ENCODE data around the gene NMD3. TPM values are rescaled to one million over a fixed set of nuclear protein-coding genes. Genes with fewer than 3 reads are reported as not detected.

The NMD3 gene
- total RNA-seq, 1 donor from 2014 or later = 46.6 TPM

- peaks cover 7% of the 10 kb centered on the region for H3K9me3 Mint-ChIP-seq (ENCODE audit: low read depth)
- H3K27me3 Mint-ChIP-seq = no peaks in the 10 kb centered on the region
- peak overlapping the region; percentile 42 for H3K4me3 Mint-ChIP-seq (ENCODE audit: low read depth)
- H3K36me3 Mint-ChIP-seq (ENCODE audit: insufficient read depth) = peaks cover 6% of the 10 kb centered on the region
- H3K4me1 Mint-ChIP-seq (ENCODE audit: low read depth) = peaks cover 20% of the 10 kb centered on the region
- H3K27ac Mint-ChIP-seq = no peak overlapping the region
- no peak for TF ChIP-seq CTCF (IDR thresholded peaks at IDR 0.05; ENCODE audit: unreplicated experiment)
- DNase-seq (ENCODE audit: low spot score, unreplicated experiment) = no peak
Measured at GRCh38 chr3:161219495-161219894, 1.6 kb upstream of the NMD3 start.

- H3K27me3 Mint-ChIP-seq = no peaks in the 10 kb centered on the region
- H3K27ac Mint-ChIP-seq = peak overlapping the region; percentile 95
- H3K4me1 Mint-ChIP-seq (ENCODE audit: low read depth) = peaks cover 22% of the 10 kb centered on the region
- H3K9me3 Mint-ChIP-seq (ENCODE audit: low read depth) = peaks cover 7% of the 10 kb centered on the region
- peak overlapping the region; percentile 93 for H3K4me3 Mint-ChIP-seq (ENCODE audit: low read depth)
- H3K36me3 Mint-ChIP-seq (ENCODE audit: insufficient read depth) = peaks cover 10% of the 10 kb centered on the region
- DNase-seq (ENCODE audit: low spot score, unreplicated experiment) = no peak
- TF ChIP-seq CTCF (IDR thresholded peaks at IDR 0.05; ENCODE audit: unreplicated experiment) = no peak
Measured at GRCh38 chr3:161221806-161222600, 892 bp downstream of the NMD3 start.

GRCh38 chr3:161222662-161223061 lies 1.6 kb downstream of the NMD3 start:
- no peak for DNase-seq (ENCODE audit: low spot score, unreplicated experiment)
- Mint-ChIP-seq H3K4me3 (ENCODE audit: low read depth) (peak overlapping the region; percentile 93), H3K4me1 (ENCODE audit: low read depth) (peaks cover 22% of the 10 kb centered on the region), H3K9me3 (ENCODE audit: low read depth) (peaks cover 7% of the 10 kb centered on the region), H3K36me3 (ENCODE audit: insufficient read depth) (peaks cover 11% of the 10 kb centered on the region), H3K27ac (no peak overlapping the region), H3K27me3 (no peaks in the 10 kb centered on the region)
- TF ChIP-seq CTCF (IDR thresholded peaks at IDR 0.05; ENCODE audit: unreplicated experiment) = no peak

GRCh38 chr3:161224786-161225185 lies 3.7 kb downstream of the NMD3 start:
- TF ChIP-seq CTCF (IDR thresholded peaks at IDR 0.05; ENCODE audit: unreplicated experiment) = no peak
- no peak overlapping the region for H3K4me3 Mint-ChIP-seq (ENCODE audit: low read depth)
- peaks cover 10% of the 10 kb centered on the region for H3K36me3 Mint-ChIP-seq (ENCODE audit: insufficient read depth)
- H3K9me3 Mint-ChIP-seq (ENCODE audit: low read depth) = peaks cover 5% of the 10 kb centered on the region
- H3K27me3 Mint-ChIP-seq = no peaks in the 10 kb centered on the region
- no peak overlapping the region for H3K27ac Mint-ChIP-seq
- peaks cover 22% of the 10 kb centered on the region for H3K4me1 Mint-ChIP-seq (ENCODE audit: low read depth)
- DNase-seq (ENCODE audit: low spot score, unreplicated experiment) = no peak

GRCh38 chr3:161230621-161231171 lies 9.6 kb downstream of the NMD3 start:
- DNase-seq (ENCODE audit: low spot score, unreplicated experiment) = no peak
- no peaks in the 10 kb centered on the region for H3K27me3 Mint-ChIP-seq
- no peaks in the 10 kb centered on the region for H3K9me3 Mint-ChIP-seq (ENCODE audit: low read depth)
- no peak overlapping the region for H3K27ac Mint-ChIP-seq
- TF ChIP-seq CTCF (IDR thresholded peaks at IDR 0.05; ENCODE audit: unreplicated experiment) = no peak
- peaks cover 6% of the 10 kb centered on the region for H3K36me3 Mint-ChIP-seq (ENCODE audit: insufficient read depth)
- no peaks in the 10 kb centered on the region for H3K4me1 Mint-ChIP-seq (ENCODE audit: low read depth)
- no peak overlapping the region for H3K4me3 Mint-ChIP-seq (ENCODE audit: low read depth)
